Activated CD4-positive, alpha-beta T cell treated with anti-CD3 and anti-CD28 coated beads for 36 hours (primary cell): Measurements from ENCODE around the gene EXOC3. TPM values are rescaled to one million over a fixed set of nuclear protein-coding genes. Genes with fewer than 3 reads are reported as not detected.

Experiments used
- ATAC-seq: fragments of 200-7000 bp; cut with Tn5 transposase; one replicate; pipeline ENCODE4 v1.10.0; 2021; ENCODE audit warnings: mild to moderate bottlenecking, moderate library complexity
- CTCF ChIA-PET: fragments of 350-600 bp; sonication (Branson Sonifier 250); formaldehyde crosslinking; loops from one replicate; lab custom pipeline; 2021; ENCODE audit warnings: antibody characterized with exemption; lab: Charles Lee
- POLR2A ChIA-PET: fragments of 350-600 bp; sonication (Branson Sonifier 250); formaldehyde crosslinking; loops from one replicate; lab custom pipeline; 2021; ENCODE audit warnings: antibody characterized with exemption, inconsistent platforms; lab: Charles Lee
- DNase-seq: peaks from one replicate; pipeline ENCODE4 v3.0.0-alpha.2; 2020
- H3K27ac Mint-ChIP-seq: one replicate; pipeline ENCODE4 v1.8.0; 2021; ENCODE audit warnings: mixed read lengths
- H3K27me3 Mint-ChIP-seq: one replicate; pipeline ENCODE4 v1.8.0; 2021; ENCODE audit warnings: mixed read lengths
- H3K36me3 Mint-ChIP-seq: one replicate; pipeline ENCODE4 v1.8.0; 2021; ENCODE audit warnings: low read depth, mixed read lengths
- H3K4me1 Mint-ChIP-seq: one replicate; pipeline ENCODE4 v1.8.0; 2021; ENCODE audit warnings: mixed read lengths
- H3K4me3 Mint-ChIP-seq: one replicate; pipeline ENCODE4 v1.8.0; 2021; ENCODE audit warnings: mild to moderate bottlenecking, moderate library complexity, mixed read lengths
- H3K9me3 Mint-ChIP-seq: one replicate; pipeline ENCODE4 v1.8.0; 2021; ENCODE audit warnings: low read depth, mixed read lengths
- intact Hi-C, 2 experiments: fragments of 100-400 bp; cut with DNase I in 1 of 2; cut with micrococcal nuclease in 1 of 2; formaldehyde crosslinking; loops; one replicate each; pipeline versions ENCODE4 v1.14.2 to v1.15.1; 2022 to 2024; cut with DNase I, micrococcal nuclease
- total RNA-seq, 2 experiments: library from RNA; stranded (reverse); gene quantifications; one replicate each; pipeline ENCODE4 v1.2.3, GENCODE V29; 2021

EXOC3 gene
- total RNA-seq, 2 experiments from 2014 or later = 49.7 to 62.7 TPM

GRCh38 chr5:451587-452458, 8.8 kb downstream of the EXOC3 start:
- peaks cover 53% of the 10 kb centered on the region for H3K4me1 Mint-ChIP-seq
- POLR2A ChIA-PET = interaction anchor here (0.6 kb wide), 1 partner anchor 181 kb away, joined by 3 read pairs; no protein-coding TSS in a partner anchor
- peak overlapping the region; percentile 40 for H3K27ac Mint-ChIP-seq
- intact Hi-C loops = no loop called here
- CTCF ChIA-PET = interaction anchor here (0.7 to 1.3 kb wide), 6 partner anchors 20 to 264 kb away, joined by 3 read pairs; no protein-coding TSS in a partner anchor
- H3K36me3 Mint-ChIP-seq = peaks cover 93% of the 10 kb centered on the region
- DNase-seq (no peak), ATAC-seq (no peak)
- H3K4me3 Mint-ChIP-seq = no peak overlapping the region
- peaks cover 23% of the 10 kb centered on the region for H3K9me3 Mint-ChIP-seq
- no peaks in the 10 kb centered on the region for H3K27me3 Mint-ChIP-seq

GRCh38 chr5:452978-453710, 10.2 kb downstream of the EXOC3 start:
- POLR2A ChIA-PET = no interaction called here
- no peaks in the 10 kb centered on the region for H3K27me3 Mint-ChIP-seq
- H3K36me3 Mint-ChIP-seq = peaks cover 92% of the 10 kb centered on the region
- DNase-seq (peak; percentile 7), ATAC-seq (no peak)
- CTCF ChIA-PET = interaction anchor here (1.1 kb wide), 1 partner anchor 20 kb away, joined by 6 read pairs; no protein-coding TSS in a partner anchor
- H3K4me1 Mint-ChIP-seq = peaks cover 47% of the 10 kb centered on the region
- peak overlapping the region; percentile 81 for H3K27ac Mint-ChIP-seq
- peaks cover 23% of the 10 kb centered on the region for H3K9me3 Mint-ChIP-seq
- H3K4me3 Mint-ChIP-seq = no peak overlapping the region
- intact Hi-C loops = no loop called here

DNA sequence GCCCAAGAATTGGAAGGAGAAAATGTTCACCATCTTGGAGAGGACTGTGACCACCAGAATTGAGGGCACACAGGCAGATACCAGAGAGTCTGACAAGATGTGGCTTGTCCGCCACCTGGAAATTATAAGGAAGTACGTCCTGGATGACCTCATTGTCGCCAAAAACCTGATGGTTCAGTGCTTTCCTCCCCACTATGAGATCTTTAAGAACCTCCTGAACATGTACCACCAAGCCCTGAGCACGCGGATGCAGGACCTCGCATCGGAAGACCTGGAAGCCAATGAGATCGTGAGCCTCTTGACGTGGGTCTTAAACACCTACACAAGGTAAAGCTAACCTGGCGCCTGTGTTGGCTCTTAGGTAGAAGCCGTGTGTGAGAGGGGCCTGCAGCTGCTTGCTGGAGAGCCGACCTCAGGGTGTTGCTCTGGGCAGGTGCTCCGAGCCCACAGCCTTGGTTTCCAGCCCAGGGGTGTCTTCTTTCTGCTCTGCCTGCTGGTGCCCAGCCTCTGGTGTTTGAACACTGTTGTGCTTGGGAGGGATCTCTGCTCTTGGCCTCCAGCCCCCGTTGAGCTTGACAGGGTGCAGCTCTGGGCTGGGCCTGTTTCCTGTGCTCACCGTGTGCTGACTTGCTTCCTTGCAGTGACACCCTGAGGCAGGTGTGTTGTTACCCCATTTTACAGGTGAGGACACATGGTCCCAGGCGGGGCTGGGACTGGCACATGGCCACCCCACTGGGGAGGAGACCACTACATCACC, 10.9 kb downstream of the EXOC3 start:
- Mint-ChIP-seq H3K36me3 (peaks cover 92% of the 10 kb centered on the region), H3K4me3 (no peak overlapping the region), H3K4me1 (peaks cover 51% of the 10 kb centered on the region), H3K27me3 (no peaks in the 10 kb centered on the region), H3K27ac (peak overlapping the region; percentile 81), H3K9me3 (peaks cover 23% of the 10 kb centered on the region)
- POLR2A ChIA-PET = no interaction called here
- intact Hi-C loops = no loop called here
- CTCF ChIA-PET = interaction anchor here (1.1 kb wide), 1 partner anchor 20 kb away, joined by 6 read pairs; no protein-coding TSS in a partner anchor
- DNase-seq (peak; percentile 7), ATAC-seq (no peak)

DNA sequence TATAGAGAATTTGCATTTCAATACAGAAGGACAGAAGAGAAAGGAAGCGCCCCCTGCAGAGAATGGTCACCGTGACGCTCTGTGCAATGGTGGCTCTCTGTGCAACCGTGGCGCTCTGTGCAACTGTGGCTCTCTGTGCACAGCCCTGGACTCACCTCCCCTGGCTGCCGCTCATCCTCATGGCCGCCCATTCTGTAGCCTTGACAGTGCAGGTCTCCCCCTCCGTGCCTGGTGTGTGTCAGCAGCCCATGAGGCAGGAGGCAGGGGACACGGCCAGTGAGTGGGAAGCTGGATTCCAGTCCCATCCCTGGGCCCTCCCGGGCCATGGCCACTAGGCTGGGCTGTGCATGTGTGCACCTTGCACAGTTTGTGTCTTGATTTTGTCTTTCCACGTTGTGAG, 12.0 kb downstream of the EXOC3 start:
- no peaks in the 10 kb centered on the region for H3K27me3 Mint-ChIP-seq
- H3K36me3 Mint-ChIP-seq = peaks cover 92% of the 10 kb centered on the region
- ATAC-seq (no peak), DNase-seq (peak; percentile 4)
- H3K9me3 Mint-ChIP-seq = peaks cover 23% of the 10 kb centered on the region
- intact Hi-C loops = loop anchor here in 1 of 2 experiments (5.0 kb wide), 2 partner anchors 63 to 238 kb away; partner anchors contain the start of genes CCDC127 and SDHA
- no peak overlapping the region for H3K4me3 Mint-ChIP-seq
- H3K27ac Mint-ChIP-seq = no peak overlapping the region
- H3K4me1 Mint-ChIP-seq = peaks cover 54% of the 10 kb centered on the region
- ChIA-PET POLR2A (no interaction called here), CTCF (interaction anchor here (0.7 kb wide), 1 partner anchor 18 kb away, joined by 3 read pairs; no protein-coding TSS in a partner anchor)

- no peaks in the 10 kb centered on the region for H3K27me3 Mint-ChIP-seq
- no peak overlapping the region for H3K4me3 Mint-ChIP-seq
- intact Hi-C loops = loop anchor here in 1 of 2 experiments (5.0 kb wide), 2 partner anchors 64 to 239 kb away; partner anchors contain the start of genes CCDC127 and SDHA
- H3K27ac Mint-ChIP-seq = no peak overlapping the region
- peaks cover 19% of the 10 kb centered on the region for H3K9me3 Mint-ChIP-seq
- ChIA-PET CTCF (interaction anchor here (0.7 kb wide), 1 partner anchor 19 kb away, joined by 3 read pairs; no protein-coding TSS in a partner anchor), POLR2A (no interaction called here)
- H3K4me1 Mint-ChIP-seq = peaks cover 63% of the 10 kb centered on the region
- no peak for ATAC-seq
- H3K36me3 Mint-ChIP-seq = peaks cover 92% of the 10 kb centered on the region
- DNase-seq = no peak
Observed at GRCh38 chr5:455806-456205, 12.8 kb downstream of the EXOC3 start.

DNA sequence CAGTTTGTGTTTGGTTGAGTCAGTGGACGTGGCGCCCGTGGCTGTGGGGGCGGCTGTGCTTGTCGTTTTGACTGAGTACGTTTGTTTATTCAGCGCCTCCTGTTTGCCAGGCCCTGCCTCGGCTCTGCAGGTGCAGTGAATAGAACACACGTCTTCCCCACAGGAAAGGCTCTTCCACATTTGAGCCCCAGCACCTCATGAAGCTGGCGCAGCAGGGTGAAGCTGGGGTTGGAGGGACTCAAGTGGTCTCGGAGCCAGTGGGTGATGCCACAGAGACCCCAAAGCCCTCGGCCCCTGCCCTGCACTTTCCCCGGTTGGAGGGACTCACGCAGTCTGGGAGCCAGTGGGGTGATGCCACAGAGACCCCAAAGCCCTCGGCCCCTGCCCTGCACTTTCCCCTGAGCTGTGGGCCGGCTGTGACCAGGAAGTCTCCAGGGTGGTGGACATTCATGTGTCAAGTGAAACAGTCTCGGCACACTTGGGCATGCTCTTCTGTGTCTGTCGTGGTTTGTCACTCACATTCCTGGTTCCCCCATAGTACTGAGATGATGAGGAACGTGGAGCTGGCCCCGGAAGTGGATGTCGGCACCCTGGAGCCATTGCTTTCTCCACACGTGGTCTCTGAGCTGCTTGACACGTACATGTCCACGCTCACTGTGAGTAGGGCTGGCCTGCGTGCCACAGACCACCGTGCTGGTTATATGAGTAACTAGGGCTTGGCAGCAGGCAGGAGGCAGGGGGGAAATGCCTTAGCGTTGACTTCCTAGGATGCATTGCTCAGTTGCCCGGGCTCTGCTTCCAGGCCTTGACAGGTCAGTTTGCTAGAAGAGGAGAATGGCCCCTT, 13.6 kb downstream of the EXOC3 start:
- Mint-ChIP-seq H3K4me1 (peaks cover 67% of the 10 kb centered on the region), H3K4me3 (no peak overlapping the region), H3K27me3 (no peaks in the 10 kb centered on the region), H3K9me3 (peaks cover 12% of the 10 kb centered on the region), H3K36me3 (peaks cover 87% of the 10 kb centered on the region), H3K27ac (peak overlapping the region; percentile 47)
- CTCF ChIA-PET = interaction anchor here (2.9 kb wide), 1 partner anchor 10 kb away, joined by 19 read pairs; no protein-coding TSS in a partner anchor
- POLR2A ChIA-PET = no interaction called here
- ATAC-seq (no peak), DNase-seq (peak; percentile 4)
- intact Hi-C loops = loop anchor here in 1 of 2 experiments (5.0 kb wide), 2 partner anchors 64 to 239 kb away; partner anchors contain the start of genes CCDC127 and SDHA

GRCh38 chr5:457195-457961, 14.4 kb downstream of the EXOC3 start:
- CTCF ChIA-PET = interaction anchor here (0.6 to 2.9 kb wide), 2 partner anchors 10 to 110 kb away, joined by 3 to 19 read pairs; no protein-coding TSS in a partner anchor
- POLR2A ChIA-PET = interaction anchor here (1.3 kb wide), 1 partner anchor 11 kb away, joined by 4 read pairs; no protein-coding TSS in a partner anchor
- intact Hi-C loops = loop anchor here in 1 of 2 experiments (5.0 kb wide), 2 partner anchors 65 to 240 kb away; partner anchors contain the start of genes CCDC127 and SDHA
- Mint-ChIP-seq H3K27me3 (no peaks in the 10 kb centered on the region), H3K9me3 (peaks cover 3% of the 10 kb centered on the region), H3K4me1 (peaks cover 71% of the 10 kb centered on the region), H3K27ac (peak overlapping the region; percentile 97), H3K36me3 (peaks cover 87% of the 10 kb centered on the region), H3K4me3 (no peak overlapping the region)
- DNase-seq (peak; percentile 6), ATAC-seq (no peak)

GRCh38 chr5:458547-459353, 15.8 kb downstream of the EXOC3 start:
- CTCF ChIA-PET = interaction anchor here (0.6 to 2.9 kb wide), 2 partner anchors 12 to 487 kb away, joined by 3 to 19 read pairs; no protein-coding TSS in a partner anchor
- no peaks in the 10 kb centered on the region for H3K27me3 Mint-ChIP-seq
- peak overlapping the region; percentile 40 for H3K4me3 Mint-ChIP-seq
- intact Hi-C loops = loop anchor here (1.0 to 5.0 kb wide), 6 partner anchors 14 to 241 kb away; partner anchors contain the start of genes CCDC127 (in 1 of the 2), EXOC3 (in 1 of the 2) and SDHA (in 1 of the 2)
- peak overlapping the region; percentile 97 for H3K27ac Mint-ChIP-seq
- peak; percentile 92 for ATAC-seq
- DNase-seq = peak; percentile 84
- POLR2A ChIA-PET = interaction anchor here (0.6 to 1.3 kb wide), 2 partner anchors 12 to 79 kb away, joined by 3 to 4 read pairs; no protein-coding TSS in a partner anchor
- H3K4me1 Mint-ChIP-seq = peaks cover 72% of the 10 kb centered on the region
- H3K9me3 Mint-ChIP-seq = no peaks in the 10 kb centered on the region
- peaks cover 84% of the 10 kb centered on the region for H3K36me3 Mint-ChIP-seq
